Epithelial cell of prostate (primary cell): ENCODE results near the gene TMEM236.

Source experiments
- DNase-seq: peaks from one replicate; pipeline ENCODE4 v3.0.0-alpha.2; 2011; ENCODE audit warnings: low read depth, low spot score
- H3K27ac ChIP-seq: fragments of 450-650 bp; 2 replicates; pipeline ENCODE4 v1.5.1; 2017; ENCODE audit warnings: mild to moderate bottlenecking

The TMEM236 gene

GRCh38 chr10:17737027-17737965 is 14.7 kb upstream of the TMEM236 start:
- no peak for DNase-seq
- H3K27ac ChIP-seq: no peak overlapping the region

- H3K27ac ChIP-seq: no peak overlapping the region
- no peak for DNase-seq
Measured at GRCh38 chr10:17740668-17741067, 11.3 kb upstream of the TMEM236 start.

GRCh38 chr10:17742918-17743317 is 9.1 kb upstream of the TMEM236 start:
- H3K27ac ChIP-seq: no peak overlapping the region
- no peak for DNase-seq

- H3K27ac ChIP-seq: no peak overlapping the region
- no peak for DNase-seq
Measured at GRCh38 chr10:17743437-17743836, 8.6 kb upstream of the TMEM236 start.

- no peak for DNase-seq
Measured at GRCh38 chr10:17744341-17744861, 7.6 kb upstream of the TMEM236 start.

GRCh38 chr10:17747883-17748550 is 4.0 kb upstream of the TMEM236 start:
- H3K27ac ChIP-seq: no peak overlapping the region
- DNase-seq: no peak

More at GRCh38 chr10:17744341-17744861, 7.6 kb upstream of the TMEM236 start:
- no peak overlapping the region for H3K27ac ChIP-seq

- H3K27ac ChIP-seq: no peak overlapping the region
- no peak for DNase-seq
Measured at GRCh38 chr10:17749890-17750289, 2.1 kb upstream of the TMEM236 start.

- H3K27ac ChIP-seq: no peak overlapping the region
- DNase-seq: no peak
Measured at GRCh38 chr10:17756557-17757217, 4.7 kb downstream of the TMEM236 start.

- DNase-seq: no peak
- no peak overlapping the region for H3K27ac ChIP-seq
Measured at GRCh38 chr10:17758200-17758599, 6.2 kb downstream of the TMEM236 start.

- H3K27ac ChIP-seq: no peak overlapping the region
- DNase-seq: no peak
Measured at GRCh38 chr10:17758896-17759295, 6.9 kb downstream of the TMEM236 start.

GRCh38 chr10:17764142-17764541 is 12.1 kb downstream of the TMEM236 start:
- no peak for DNase-seq
- no peak overlapping the region for H3K27ac ChIP-seq

GRCh38 chr10:17765602-17766001 is 13.6 kb downstream of the TMEM236 start:
- no peak overlapping the region for H3K27ac ChIP-seq
- no peak for DNase-seq

- no peak for DNase-seq
- no peak overlapping the region for H3K27ac ChIP-seq
Measured at GRCh38 chr10:17766731-17767130, 14.7 kb downstream of the TMEM236 start.

- DNase-seq: no peak
- peak overlapping the region; percentile 54 for H3K27ac ChIP-seq
Measured at GRCh38 chr10:17768496-17768895, 16.5 kb downstream of the TMEM236 start.

GRCh38 chr10:17768957-17769356 is 17.0 kb downstream of the TMEM236 start:
- no peak for DNase-seq
- H3K27ac ChIP-seq: peak overlapping the region; percentile 54

- no peak for DNase-seq
- H3K27ac ChIP-seq: no peak overlapping the region
Measured at GRCh38 chr10:17771017-17771416, 19.0 kb downstream of the TMEM236 start.

GRCh38 chr10:17779784-17780183 is 27.8 kb downstream of the TMEM236 start:
- no peak for DNase-seq
- no peak overlapping the region for H3K27ac ChIP-seq

- no peak overlapping the region for H3K27ac ChIP-seq
Measured at GRCh38 chr10:17780727-17781126, 28.7 kb downstream of the TMEM236 start.

GRCh38 chr10:17781856-17782255 is 29.9 kb downstream of the TMEM236 start:
- H3K27ac ChIP-seq: no peak overlapping the region
- DNase-seq: no peak

More at GRCh38 chr10:17780727-17781126, 28.7 kb downstream of the TMEM236 start:
- DNase-seq: no peak

GRCh38 chr10:17782921-17783665 is 31.1 kb downstream of the TMEM236 start:
- H3K27ac ChIP-seq: peak overlapping the region; percentile 54
- DNase-seq: peak; percentile 22
